OCI-LY1 (cell line): ENCODE results near the gene AFAP1L1.

Experiments
- H2AFZ ChIP-seq: fragments of 200-600 bp; sonication (generic), shearing (Covaris generic); 2 replicates; pipeline ENCODE4 v1.6.0; 2014; ENCODE audit warnings: antibody characterized with exemption, mild to moderate bottlenecking, low read length
- H3F3A ChIP-seq: fragments of 200-600 bp; sonication (generic), shearing (Covaris generic); 2 replicates; pipeline ENCODE4 v1.6.0; 2014; ENCODE audit warnings: mild to moderate bottlenecking, antibody characterized with exemption, low read length, moderate library complexity; ENCODE audit not compliant: insufficient read depth
- H3K27ac ChIP-seq: fragments of 200-600 bp; sonication (generic); 2 replicates; pipeline ENCODE4 v1.5.1; 2014; ENCODE audit warnings: low read length, mixed run types, mild to moderate bottlenecking, low read depth; ENCODE audit not compliant: poor library complexity, severe bottlenecking
- H3K27me3 ChIP-seq: fragments of 200-600 bp; sonication (generic); 2 replicates; pipeline ENCODE4 v1.6.0; 2014; ENCODE audit warnings: antibody characterized with exemption, mild to moderate bottlenecking, low read length, moderate library complexity; ENCODE audit not compliant: insufficient read depth
- H3K36me3 ChIP-seq: fragments of 200-600 bp; sonication (generic); 2 replicates; pipeline ENCODE4 v1.6.1; 2014; ENCODE audit warnings: mild to moderate bottlenecking, antibody characterized with exemption, low read length, moderate library complexity, mixed read lengths; ENCODE audit not compliant: insufficient read depth
- H3K4me1 ChIP-seq: fragments of 200-600 bp; sonication (generic); 2 replicates; pipeline ENCODE4 v1.5.1; 2014; ENCODE audit warnings: mild to moderate bottlenecking, low read length, moderate library complexity; ENCODE audit not compliant: insufficient read depth, severe bottlenecking
- H3K4me2 ChIP-seq: fragments of 200-600 bp; sonication (generic), shearing (Covaris generic); 2 replicates; pipeline ENCODE4 v1.6.1; 2014; ENCODE audit warnings: low read length
- H3K4me3 ChIP-seq: fragments of 200-600 bp; sonication (generic); 2 replicates; pipeline ENCODE4 v1.5.1; 2014; ENCODE audit warnings: low read length, low read depth, mild to moderate bottlenecking, mixed read lengths; ENCODE audit not compliant: poor library complexity, severe bottlenecking
- H3K79me2 ChIP-seq: fragments of 200-600 bp; shearing (Covaris generic); 2 replicates; pipeline ENCODE4 v1.6.1; 2016; ENCODE audit warnings: mixed run types, low read length, mixed read lengths; ENCODE audit not compliant: insufficient read depth
- H3K9ac ChIP-seq: fragments of 200-600 bp; sonication (generic), shearing (Covaris generic); 2 replicates; pipeline ENCODE4 v1.6.1; 2014; ENCODE audit warnings: mild to moderate bottlenecking, low read length, mixed read lengths
- H3K9me2 ChIP-seq: fragments of 200-600 bp; sonication (generic), shearing (Covaris generic); 2 replicates; pipeline ENCODE4 v1.6.1; 2014; ENCODE audit warnings: low read depth, mild to moderate bottlenecking, low read length, mixed read lengths
- H3K9me3 ChIP-seq: fragments of 200-600 bp; shearing (Covaris generic); 2 replicates; pipeline ENCODE4 v1.6.1; 2014; ENCODE audit warnings: low read length, mixed read lengths
- H4K20me1 ChIP-seq: fragments of 200-600 bp; sonication (generic), shearing (Covaris generic); 2 replicates; pipeline ENCODE4 v1.6.0; 2016; ENCODE audit warnings: mild to moderate bottlenecking, low read length; ENCODE audit not compliant: insufficient read depth
- CTCF ChIP-seq: fragments of 200-600 bp; sonication (generic), shearing (Covaris generic); IDR thresholded peaks from 2 replicates; pipeline ENCODE4 v1.5.1; 2017; ENCODE audit warnings: mild to moderate bottlenecking, antibody characterized with exemption, low read length, moderate library complexity, mixed read lengths
- EZH2 ChIP-seq: fragments of 200-600 bp; sonication (generic), shearing (Covaris generic); IDR thresholded peaks from 2 replicates; pipeline ENCODE4 v1.8.0; 2017; ENCODE audit warnings: borderline replicate concordance, mixed run types, mild to moderate bottlenecking, antibody characterized with exemption, low read length, moderate library complexity, mixed read lengths

Gene AFAP1L1

GRCh38 chr5:149273237-149273636, 1.6 kb downstream of the AFAP1L1 start:
- TF ChIP-seq EZH2 (no peak), CTCF (no peak)

GRCh38 chr5:149273950-149274349, 2.3 kb downstream of the AFAP1L1 start:
- Histone ChIP-seq H3K36me3 (no peaks in the 10 kb centered on the region), H2AFZ (no peak overlapping the region), H3K9ac (no peak overlapping the region), H3K27me3 (no peaks in the 10 kb centered on the region), H3F3A (no peaks in the 10 kb centered on the region), H3K9me3 (no peaks in the 10 kb centered on the region), H3K79me2 (no peaks in the 10 kb centered on the region), H3K4me3 (no peak overlapping the region), H3K4me2 (no peak overlapping the region), H3K9me2 (no peaks in the 10 kb centered on the region), H3K27ac (no peak overlapping the region), H4K20me1 (no peaks in the 10 kb centered on the region), H3K4me1 (no peaks in the 10 kb centered on the region)
- no peak for TF ChIP-seq EZH2
- no peak for TF ChIP-seq CTCF

More at GRCh38 chr5:149273237-149273636, 1.6 kb downstream of the AFAP1L1 start:
- Histone ChIP-seq H3K4me3 (no peak overlapping the region), H3K36me3 (no peaks in the 10 kb centered on the region; the same call in 1 of the 2 replicates), H3K79me2 (no peaks in the 10 kb centered on the region), H3K4me2 (no peak overlapping the region), H3K27ac (no peak overlapping the region), H3K27me3 (no peaks in the 10 kb centered on the region), H4K20me1 (no peaks in the 10 kb centered on the region), H3K4me1 (no peaks in the 10 kb centered on the region), H2AFZ (no peak overlapping the region), H3K9me2 (no peaks in the 10 kb centered on the region), H3K9ac (no peak overlapping the region), H3K9me3 (0 out of 2 replicates have a peak, but pooled peaks cover 5% of the 10 kb centered on the region), H3F3A (no peaks in the 10 kb centered on the region)

- Histone ChIP-seq H3K79me2 (no peaks in the 10 kb centered on the region), H3K4me1 (no peaks in the 10 kb centered on the region), H3K36me3 (no peaks in the 10 kb centered on the region), H3K9me2 (no peaks in the 10 kb centered on the region), H3K9ac (no peak overlapping the region), H3K4me2 (no peak overlapping the region), H4K20me1 (no peaks in the 10 kb centered on the region), H3K27me3 (no peaks in the 10 kb centered on the region), H3F3A (no peaks in the 10 kb centered on the region), H3K4me3 (no peak overlapping the region), H3K27ac (no peak overlapping the region), H2AFZ (no peak overlapping the region), H3K9me3 (no peaks in the 10 kb centered on the region)
- TF ChIP-seq EZH2 (no peak), CTCF (no peak)
These were observed 3.3 kb downstream of the AFAP1L1 start for GRCh38 chr5:149274939-149275338.
